Central memory CD8-positive, alpha-beta T cell (primary cell): ENCODE data around the gene POU2F3.
A peak's percentile ranks its signal among the peaks of the same experiment; 100 is the strongest.

Experiments used
- ATAC-seq: fragments of 150-1000 bp; cut with Tn5 transposase; replicated peaks from 2 replicates; pipeline ENCODE4 v1.10.0; 2022; ENCODE audit warnings: mild to moderate bottlenecking, moderate FRiP score, moderate number of reproducible peaks; ENCODE audit not compliant: poor library complexity, severe bottlenecking; ENCODE audit errors: extremely low read depth
- DNase-seq, 2 donors: peaks; one replicate each; pipeline ENCODE4 v3.0.0; 2021; ENCODE audit warnings: low spot score in 2 of 2
- H3K27ac Mint-ChIP-seq: one replicate; pipeline ENCODE4 v1.8.0; 2022; ENCODE audit warnings: low read depth, mild to moderate bottlenecking, moderate library complexity, mixed read lengths
- H3K27me3 Mint-ChIP-seq: one replicate; pipeline ENCODE4 v1.8.0; 2022; ENCODE audit warnings: mixed read lengths
- H3K36me3 Mint-ChIP-seq: one replicate; pipeline ENCODE4 v1.8.0; 2022; ENCODE audit warnings: mild to moderate bottlenecking, moderate library complexity, mixed read lengths; ENCODE audit not compliant: insufficient read depth
- H3K4me1 Mint-ChIP-seq: one replicate; pipeline ENCODE4 v1.8.0; 2022; ENCODE audit warnings: mixed read lengths
- H3K4me3 Mint-ChIP-seq: one replicate; pipeline ENCODE4 v1.8.0; 2022; ENCODE audit warnings: mild to moderate bottlenecking, moderate library complexity, mixed read lengths
- H3K9me3 Mint-ChIP-seq: one replicate; pipeline ENCODE4 v1.8.0; 2022; ENCODE audit warnings: mixed read lengths

POU2F3 gene

GRCh38 chr11:120308081-120308480 is 68.1 kb downstream of the POU2F3 start:
- no peaks in the 10 kb centered on the region for H3K9me3 Mint-ChIP-seq
- H3K27ac Mint-ChIP-seq: no peak overlapping the region
- H3K4me1 Mint-ChIP-seq: no peaks in the 10 kb centered on the region
- H3K36me3 Mint-ChIP-seq: no peaks in the 10 kb centered on the region
- H3K27me3 Mint-ChIP-seq: peaks cover 17% of the 10 kb centered on the region
- no peak for ATAC-seq
- DNase-seq: no peak
- H3K4me3 Mint-ChIP-seq: no peak overlapping the region

GRCh38 chr11:120310870-120311269 is 70.9 kb downstream of the POU2F3 start:
- Mint-ChIP-seq H3K9me3 (no peaks in the 10 kb centered on the region), H3K4me1 (no peaks in the 10 kb centered on the region), H3K27me3 (peaks cover 9% of the 10 kb centered on the region), H3K4me3 (no peak overlapping the region), H3K36me3 (no peaks in the 10 kb centered on the region), H3K27ac (no peak overlapping the region)
- no peak for ATAC-seq
- DNase-seq: no peak

GRCh38 chr11:120314861-120315260 is 74.9 kb downstream of the POU2F3 start:
- ATAC-seq (no peak), DNase-seq (no peak)
- H3K27me3 Mint-ChIP-seq: peaks cover 32% of the 10 kb centered on the region
- H3K4me1 Mint-ChIP-seq: no peaks in the 10 kb centered on the region
- no peak overlapping the region for H3K4me3 Mint-ChIP-seq
- H3K27ac Mint-ChIP-seq: no peak overlapping the region
- H3K9me3 Mint-ChIP-seq: no peaks in the 10 kb centered on the region
- H3K36me3 Mint-ChIP-seq: no peaks in the 10 kb centered on the region

GRCh38 chr11:120316880-120317688 is 77.1 kb downstream of the POU2F3 start:
- Mint-ChIP-seq H3K36me3 (no peaks in the 10 kb centered on the region), H3K4me3 (no peak overlapping the region), H3K27me3 (peaks cover 49% of the 10 kb centered on the region), H3K27ac (no peak overlapping the region), H3K4me1 (no peaks in the 10 kb centered on the region), H3K9me3 (no peaks in the 10 kb centered on the region)
- DNase-seq: no peak
- ATAC-seq: no peak

GRCh38 chr11:120317689-120318480 is 77.9 kb downstream of the POU2F3 start:
- no peaks in the 10 kb centered on the region for H3K4me1 Mint-ChIP-seq
- DNase-seq: no peak
- ATAC-seq: no peak
- H3K4me3 Mint-ChIP-seq: no peak overlapping the region
- peaks cover 57% of the 10 kb centered on the region for H3K27me3 Mint-ChIP-seq
- H3K27ac Mint-ChIP-seq: no peak overlapping the region
- no peaks in the 10 kb centered on the region for H3K36me3 Mint-ChIP-seq
- no peaks in the 10 kb centered on the region for H3K9me3 Mint-ChIP-seq

- Mint-ChIP-seq H3K4me3 (no peak overlapping the region), H3K27ac (no peak overlapping the region), H3K36me3 (no peaks in the 10 kb centered on the region), H3K4me1 (no peaks in the 10 kb centered on the region), H3K27me3 (peaks cover 67% of the 10 kb centered on the region), H3K9me3 (no peaks in the 10 kb centered on the region)
- DNase-seq (no peak), ATAC-seq (no peak)
Measured at GRCh38 chr11:120318906-120319305, 79.0 kb downstream of the POU2F3 start.

GRCh38 chr11:120324932-120325810 is 85.2 kb downstream of the POU2F3 start, which contains the start of gene TLCD5:
Gene TLCD5, plus strand, starts transcription at chr11:120325299. Its CDS starts 2,143 bp downstream, at chr11:120327442.
- ATAC-seq (no peak), DNase-seq (no peak)
- Mint-ChIP-seq H3K4me1 (peaks cover 21% of the 10 kb centered on the region), H3K27ac (no peak within 1 kb of the TSS), H3K36me3 (no peaks in the 10 kb centered on the region), H3K9me3 (no peaks in the 10 kb centered on the region), H3K27me3 (peaks cover 79% of the 10 kb centered on the region), H3K4me3 (peak within 1 kb of the TSS; percentile 64)

- Mint-ChIP-seq H3K4me3 (peak overlapping the region; percentile 46), H3K27me3 (peaks cover 84% of the 10 kb centered on the region), H3K36me3 (no peaks in the 10 kb centered on the region), H3K9me3 (no peaks in the 10 kb centered on the region), H3K4me1 (peaks cover 21% of the 10 kb centered on the region), H3K27ac (no peak overlapping the region)
- no peak for ATAC-seq
- no peak for DNase-seq
Measured at GRCh38 chr11:120326228-120326627, 86.3 kb downstream of the POU2F3 start.

- ATAC-seq (no peak), DNase-seq (no peak)
- Mint-ChIP-seq H3K36me3 (no peaks in the 10 kb centered on the region), H3K9me3 (no peaks in the 10 kb centered on the region), H3K27me3 (peaks cover 84% of the 10 kb centered on the region), H3K27ac (no peak overlapping the region), H3K4me3 (no peak overlapping the region), H3K4me1 (peaks cover 21% of the 10 kb centered on the region)
Measured at GRCh38 chr11:120326845-120327281, 86.9 kb downstream of the POU2F3 start.

- DNase-seq: no peak
- Mint-ChIP-seq H3K9me3 (no peaks in the 10 kb centered on the region), H3K4me1 (peaks cover 21% of the 10 kb centered on the region), H3K4me3 (no peak overlapping the region), H3K27ac (no peak overlapping the region), H3K27me3 (peaks cover 84% of the 10 kb centered on the region), H3K36me3 (no peaks in the 10 kb centered on the region)
- no peak for ATAC-seq
Measured at GRCh38 chr11:120327311-120327710, 87.4 kb downstream of the POU2F3 start.

- ATAC-seq (no peak), DNase-seq (no peak)
- no peaks in the 10 kb centered on the region for H3K9me3 Mint-ChIP-seq
- H3K4me1 Mint-ChIP-seq: peaks cover 20% of the 10 kb centered on the region
- no peak overlapping the region for H3K27ac Mint-ChIP-seq
- H3K4me3 Mint-ChIP-seq: no peak overlapping the region
- no peaks in the 10 kb centered on the region for H3K36me3 Mint-ChIP-seq
- peaks cover 77% of the 10 kb centered on the region for H3K27me3 Mint-ChIP-seq
Measured at GRCh38 chr11:120329556-120329955, 89.6 kb downstream of the POU2F3 start.

- H3K27me3 Mint-ChIP-seq: peaks cover 72% of the 10 kb centered on the region
- peaks cover 18% of the 10 kb centered on the region for H3K4me1 Mint-ChIP-seq
- no peak overlapping the region for H3K4me3 Mint-ChIP-seq
- no peaks in the 10 kb centered on the region for H3K9me3 Mint-ChIP-seq
- H3K36me3 Mint-ChIP-seq: no peaks in the 10 kb centered on the region
- H3K27ac Mint-ChIP-seq: no peak overlapping the region
- DNase-seq (no peak), ATAC-seq (no peak)
Measured at GRCh38 chr11:120330045-120330444, 90.1 kb downstream of the POU2F3 start.
